H9 (cell line): ENCODE results near the gene ST6GALNAC3. TPM values are rescaled to one million over a fixed set of nuclear protein-coding genes. Genes with fewer than 3 reads are reported as not detected.

Experiments
- DNase-seq: peaks from one replicate; pipeline ENCODE4 v3.0.0-alpha.2; 2017
- H2AFZ ChIP-seq: one replicate; pipeline ENCODE4 v1.6.1; 2013; ENCODE audit warnings: mild to moderate bottlenecking, low read length, control low read depth, moderate library complexity
- H2AK5ac ChIP-seq: 2 replicates; pipeline ENCODE4 v1.6.1; 2013; ENCODE audit warnings: low read length, control low read depth, mixed read lengths; ENCODE audit not compliant: insufficient read length
- H2BK120ac ChIP-seq: one replicate; pipeline ENCODE4 v1.6.1; 2013; ENCODE audit warnings: low read depth, mild to moderate bottlenecking, low read length, control low read depth, inconsistent platforms; ENCODE audit not compliant: poor library complexity, severe bottlenecking
- H2BK12ac ChIP-seq: 2 replicates; pipeline ENCODE4 v1.6.1; 2013; ENCODE audit warnings: low read length, control low read depth, mixed read lengths, low read depth; ENCODE audit not compliant: insufficient read length
- H2BK15ac ChIP-seq: 2 replicates; pipeline ENCODE4 v1.6.1; 2013; ENCODE audit warnings: low read depth, low read length, control low read depth
- H2BK20ac ChIP-seq: one replicate; pipeline ENCODE4 v1.6.1; 2013; ENCODE audit warnings: low read depth, mild to moderate bottlenecking, low read length, control low read depth, inconsistent platforms; ENCODE audit not compliant: poor library complexity, severe bottlenecking
- H2BK5ac ChIP-seq: 2 replicates; pipeline ENCODE4 v1.6.1; 2013; ENCODE audit warnings: low read length, control low read depth, mixed read lengths; ENCODE audit not compliant: insufficient read length
- H3K14ac ChIP-seq: 2 replicates; pipeline ENCODE4 v1.6.1; 2013; ENCODE audit warnings: low read length, control low read depth; ENCODE audit not compliant: insufficient read depth
- H3K18ac ChIP-seq: 2 replicates; pipeline ENCODE4 v1.6.1; 2013; ENCODE audit warnings: low read depth, mild to moderate bottlenecking, mixed read lengths, low read length, control low read depth; ENCODE audit not compliant: insufficient read length
- H3K23ac ChIP-seq: 2 replicates; pipeline ENCODE4 v1.6.1; 2013; ENCODE audit warnings: low read length, control low read depth, mixed read lengths, low read depth; ENCODE audit not compliant: insufficient read length
- H3K23me2 ChIP-seq: 2 replicates; pipeline ENCODE4 v1.6.1; 2013; ENCODE audit warnings: low read depth, mild to moderate bottlenecking, mixed read lengths, low read length, control low read depth; ENCODE audit not compliant: insufficient read length, poor library complexity, severe bottlenecking
- H3K27ac ChIP-seq: 2 replicates; pipeline ENCODE4 v1.5.1; 2013; ENCODE audit warnings: low read length, control low read depth, mixed read lengths, low read depth; ENCODE audit not compliant: insufficient read length
- H3K27me3 ChIP-seq: 2 replicates; pipeline ENCODE4 v1.6.1; 2013; ENCODE audit warnings: low read length, control low read depth, inconsistent platforms; ENCODE audit not compliant: insufficient read depth
- H3K4ac ChIP-seq: 2 replicates; pipeline ENCODE4 v1.6.1; 2013; ENCODE audit warnings: low read depth, mild to moderate bottlenecking, control low read depth, inconsistent platforms, low read length, moderate library complexity
- H3K4me1 ChIP-seq: 2 replicates; pipeline ENCODE4 v1.6.1; 2013; ENCODE audit warnings: low read length, control low read depth, inconsistent platforms; ENCODE audit not compliant: insufficient read depth
- H3K4me2 ChIP-seq: 2 replicates; pipeline ENCODE4 v1.6.1; 2013; ENCODE audit warnings: low read length, control low read depth, mixed read lengths; ENCODE audit not compliant: insufficient read length, insufficient read depth
- H3K56ac ChIP-seq: 2 replicates; pipeline ENCODE4 v1.6.1; 2013; ENCODE audit warnings: low read depth, mild to moderate bottlenecking, mixed read lengths, low read length, control low read depth; ENCODE audit not compliant: insufficient read length
- H3K79me1 ChIP-seq: 2 replicates; pipeline ENCODE4 v1.6.1; 2013; ENCODE audit warnings: low read depth, mild to moderate bottlenecking, moderate library complexity, low read length, control low read depth, inconsistent platforms; ENCODE audit not compliant: insufficient read depth, poor library complexity, severe bottlenecking
- H3K79me2 ChIP-seq: 2 replicates; pipeline ENCODE4 v1.6.1; 2013; ENCODE audit warnings: low read length, control low read depth, inconsistent platforms; ENCODE audit not compliant: insufficient read depth
- H3K9ac ChIP-seq: 2 replicates; pipeline ENCODE4 v1.6.1; 2013; ENCODE audit warnings: low read length, control low read depth, mixed read lengths; ENCODE audit not compliant: insufficient read length; ENCODE audit errors: extremely low read depth
- H3K9me3 ChIP-seq: one replicate; pipeline ENCODE4 v1.6.1; 2013; ENCODE audit warnings: low read depth, low read length, inconsistent platforms; ENCODE audit not compliant: control insufficient read depth
- H3T11ph ChIP-seq: one replicate; pipeline ENCODE4 v1.6.1; 2013; ENCODE audit warnings: mild to moderate bottlenecking, low read length, control low read depth, inconsistent platforms
- H4K20me1 ChIP-seq: one replicate; pipeline ENCODE4 v1.6.1; 2013; ENCODE audit not compliant: control insufficient read depth, insufficient read length, insufficient read depth
- H4K5ac ChIP-seq: 2 replicates; pipeline ENCODE4 v1.6.1; 2013; ENCODE audit warnings: low read depth, mild to moderate bottlenecking, mixed read lengths, low read length, control low read depth; ENCODE audit not compliant: insufficient read length
- H4K8ac ChIP-seq: replicated peaks from 2 replicates; pipeline ENCODE4 v1.6.1; 2013; ENCODE audit warnings: low read length, control low read depth, mixed read lengths, low read depth; ENCODE audit not compliant: insufficient read length
- H4K91ac ChIP-seq: 2 replicates; pipeline ENCODE4 v1.6.1; 2013; ENCODE audit warnings: low read depth, mild to moderate bottlenecking, moderate library complexity, mixed read lengths, low read length, control low read depth; ENCODE audit not compliant: insufficient read length
- H3K27ac Mint-ChIP-seq, 3 experiments: 2 replicates in 2 of 3; 3 replicates in 1 of 3; pipeline ENCODE4 v1.8.0; 2020 to 2021; ENCODE audit warnings: mixed read lengths in 3 of 3, mild to moderate bottlenecking in 1 of 3, moderate library complexity in 1 of 3
- H3K27me3 Mint-ChIP-seq: 2 replicates; pipeline ENCODE4 v1.8.0; 2021; ENCODE audit warnings: low read depth, mild to moderate bottlenecking, moderate library complexity, mixed read lengths
- H3K36me3 Mint-ChIP-seq, 3 experiments: 2 replicates in 2 of 3; 3 replicates in 1 of 3; pipeline ENCODE4 v1.8.0; 2020 to 2021; ENCODE audit warnings: low read depth in 3 of 3, mixed read lengths in 3 of 3; ENCODE audit not compliant: insufficient read depth in 1 of 3
- H3K4me1 Mint-ChIP-seq, 2 experiments: 2 replicates each; pipeline ENCODE4 v1.8.0; 2020; ENCODE audit warnings: mixed read lengths in 2 of 2
- H3K4me3 Mint-ChIP-seq, 2 experiments: 2 replicates in 1 of 2; 3 replicates in 1 of 2; pipeline ENCODE4 v1.8.0; 2020 to 2021; ENCODE audit warnings: mild to moderate bottlenecking in 2 of 2, mixed read lengths in 2 of 2, moderate library complexity in 1 of 2
- H3K9me3 Mint-ChIP-seq, 2 experiments: 2 replicates in 1 of 2; 3 replicates in 1 of 2; pipeline ENCODE4 v1.8.0; 2020; ENCODE audit warnings: mild to moderate bottlenecking in 2 of 2, mixed read lengths in 2 of 2, moderate library complexity in 1 of 2
- WGBS: extraction: QIAGEN DNeasy Blood & Tissue Kit; methylation state at CpG from one replicate; pipeline ENCODE4 v1.1.7; 2013; ENCODE audit warnings: missing lambda C conversion rate, low lambda C conversion rate, mixed read lengths; ENCODE audit not compliant: insufficient read length; ENCODE audit errors: extremely low coverage; 5-methylcytosine and 5-hydroxymethylcytosine counted together
- total RNA-seq: library from RNA; stranded (reverse); gene quantifications from 2 replicates; pipeline ENCODE4 v1.2.1, GENCODE V29; 2021
- TF ChIP-seq, protein P1 (sequence below): fragments of 200-600 bp; sonication (generic); conservative IDR thresholded peaks from 3 replicates; pipeline ENCODE4 v1.8.0; 2021; ENCODE audit warnings: antibody characterized with exemption, mild to moderate bottlenecking

ST6GALNAC3 gene
- total RNA-seq, 1 experiment from 2014 or later: 11.2 TPM

DNA sequence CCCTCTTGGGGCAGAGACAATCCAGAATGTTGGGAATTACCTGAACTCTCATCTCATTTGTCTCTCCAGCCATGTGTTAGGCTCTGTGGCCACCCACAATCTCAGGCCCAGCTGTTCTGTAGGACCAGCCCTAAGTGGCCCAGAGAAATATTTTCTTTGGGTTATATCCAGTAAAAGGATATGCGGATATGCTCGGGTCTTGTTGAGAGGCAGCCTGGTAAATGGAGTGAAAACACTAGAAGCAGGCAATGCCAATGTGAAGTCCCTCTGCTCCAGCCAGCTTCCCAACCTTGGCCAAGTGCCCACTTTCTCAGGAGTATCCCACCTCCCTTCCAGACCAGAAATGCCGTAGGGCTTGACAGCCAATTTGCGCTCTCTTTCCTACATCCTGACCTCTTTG is 192.2 kb downstream of the ST6GALNAC3 start:
- no peak overlapping the region for H2BK120ac ChIP-seq
- H3K79me2 ChIP-seq: no peaks in the 10 kb centered on the region
- no peak overlapping the region for H4K91ac ChIP-seq
- H3K56ac ChIP-seq: no peak overlapping the region
- H2BK12ac ChIP-seq: no peak overlapping the region
- no peak for DNase-seq
- H3K23ac ChIP-seq: no peak overlapping the region
- H3K9me3 ChIP-seq: no peaks in the 10 kb centered on the region
- no peak overlapping the region for H3K18ac ChIP-seq
- H3K4me1 ChIP-seq: peaks cover 7% of the 10 kb centered on the region; the same call in 1 of the 2 replicates
- Mint-ChIP-seq H3K36me3 (no peaks in the 10 kb centered on the region), H3K9me3 (no peaks in the 10 kb centered on the region), H3K27me3 (no peaks in the 10 kb centered on the region), H3K4me1 (peaks cover 29 to 34% of the 10 kb centered on the region in 2 experiments), H3K4me3 (no peak overlapping the region), H3K27ac (no peak overlapping the region; a peak in 2 of 7 replicates)
- no peak overlapping the region for H3K14ac ChIP-seq
- no peak overlapping the region for H3K4ac ChIP-seq
- H4K20me1 ChIP-seq: no peaks in the 10 kb centered on the region
- H2AFZ ChIP-seq: no peak overlapping the region
- no peak overlapping the region for H2BK5ac ChIP-seq
- no peaks in the 10 kb centered on the region for H3K27me3 ChIP-seq
- H3T11ph ChIP-seq: no peak overlapping the region
- no peaks in the 10 kb centered on the region for H3K23me2 ChIP-seq
- no peak overlapping the region for H4K8ac ChIP-seq
- H3K27ac ChIP-seq: no peak overlapping the region
- H4K5ac ChIP-seq: no peak overlapping the region
- no peak overlapping the region for H2BK20ac ChIP-seq
- WGBS: no CpG with 5 or more reads among the region's 4 CpGs
- no peak overlapping the region for H2AK5ac ChIP-seq
- TF ChIP-seq, protein P1, sequence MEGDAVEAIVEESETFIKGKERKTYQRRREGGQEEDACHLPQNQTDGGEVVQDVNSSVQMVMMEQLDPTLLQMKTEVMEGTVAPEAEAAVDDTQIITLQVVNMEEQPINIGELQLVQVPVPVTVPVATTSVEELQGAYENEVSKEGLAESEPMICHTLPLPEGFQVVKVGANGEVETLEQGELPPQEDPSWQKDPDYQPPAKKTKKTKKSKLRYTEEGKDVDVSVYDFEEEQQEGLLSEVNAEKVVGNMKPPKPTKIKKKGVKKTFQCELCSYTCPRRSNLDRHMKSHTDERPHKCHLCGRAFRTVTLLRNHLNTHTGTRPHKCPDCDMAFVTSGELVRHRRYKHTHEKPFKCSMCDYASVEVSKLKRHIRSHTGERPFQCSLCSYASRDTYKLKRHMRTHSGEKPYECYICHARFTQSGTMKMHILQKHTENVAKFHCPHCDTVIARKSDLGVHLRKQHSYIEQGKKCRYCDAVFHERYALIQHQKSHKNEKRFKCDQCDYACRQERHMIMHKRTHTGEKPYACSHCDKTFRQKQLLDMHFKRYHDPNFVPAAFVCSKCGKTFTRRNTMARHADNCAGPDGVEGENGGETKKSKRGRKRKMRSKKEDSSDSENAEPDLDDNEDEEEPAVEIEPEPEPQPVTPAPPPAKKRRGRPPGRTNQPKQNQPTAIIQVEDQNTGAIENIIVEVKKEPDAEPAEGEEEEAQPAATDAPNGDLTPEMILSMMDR: no peak
- H3K4me2 ChIP-seq: no peak overlapping the region
- H3K9ac ChIP-seq: no peak overlapping the region
- no peaks in the 10 kb centered on the region for H3K79me1 ChIP-seq
- H2BK15ac ChIP-seq: no peak overlapping the region
